ENCODE measurements around the gene ERBB4.

ERBB4 gene

DNA sequence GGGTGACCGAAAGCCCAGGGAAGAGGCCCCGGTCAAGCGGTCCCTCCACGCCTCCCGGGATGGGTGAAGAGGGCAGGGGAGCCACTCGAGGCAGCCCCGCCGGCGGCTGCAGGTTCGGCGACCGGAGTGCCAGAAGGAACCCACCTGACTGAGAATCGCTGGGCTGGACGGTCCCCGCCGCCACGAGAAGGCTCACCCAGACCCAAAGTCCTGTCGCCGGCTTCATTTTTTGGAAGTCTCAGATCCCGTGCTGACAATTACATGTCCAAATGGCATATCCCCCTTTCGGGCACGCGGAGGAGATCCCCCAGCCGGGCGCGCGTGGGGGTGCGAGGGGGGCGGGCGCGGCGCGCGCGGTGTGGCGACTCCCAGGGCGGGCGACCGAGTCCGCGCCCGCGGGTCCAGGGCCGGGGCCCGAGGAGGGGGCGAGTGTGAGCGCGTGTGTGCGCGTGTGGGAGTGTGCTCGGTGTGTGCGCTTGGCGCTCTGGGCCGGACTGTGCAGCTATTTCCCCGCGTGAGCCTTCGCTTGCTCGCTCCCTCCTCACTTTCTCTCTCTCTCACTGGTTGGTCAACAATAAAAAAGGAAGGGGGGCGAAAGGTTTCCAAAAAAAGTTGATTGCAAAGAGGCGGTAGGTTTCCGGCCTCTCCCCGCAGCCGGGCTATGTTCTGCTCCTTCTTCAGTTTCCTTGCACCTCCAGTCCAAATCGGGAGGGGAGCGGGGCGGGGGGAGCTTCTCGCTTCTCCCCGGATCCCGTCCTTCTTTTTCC is at the start of gene ERBB4:
Gene ERBB4 (minus strand): TSS at position 498 of the 767 bp plus-strand sequence. CDS start 272 bp downstream, at position 226.
- DNase-seq (ENCODE audit: low spot score) = peak; percentile 63

DNA sequence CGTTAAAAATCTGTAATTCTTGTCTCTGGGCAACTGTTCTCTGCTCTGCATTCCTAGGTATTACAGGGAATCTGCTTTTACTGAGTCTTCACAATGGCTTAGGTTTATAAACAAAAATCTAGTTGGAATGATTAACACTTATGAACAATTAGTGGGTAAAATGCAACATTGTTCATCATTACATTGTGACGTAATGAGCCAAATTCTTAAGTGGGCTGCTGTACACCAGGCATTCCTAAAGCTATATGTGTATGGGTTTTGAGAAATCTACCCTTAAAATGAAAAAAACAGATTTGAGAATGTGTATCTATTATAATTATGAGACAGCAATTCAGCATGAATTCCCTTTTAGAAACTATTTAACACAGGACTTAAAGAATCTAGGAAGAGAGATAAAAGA is 41.5 kb upstream of the ERBB4 start:
- no peak for DNase-seq (ENCODE audit: low spot score)

DNA sequence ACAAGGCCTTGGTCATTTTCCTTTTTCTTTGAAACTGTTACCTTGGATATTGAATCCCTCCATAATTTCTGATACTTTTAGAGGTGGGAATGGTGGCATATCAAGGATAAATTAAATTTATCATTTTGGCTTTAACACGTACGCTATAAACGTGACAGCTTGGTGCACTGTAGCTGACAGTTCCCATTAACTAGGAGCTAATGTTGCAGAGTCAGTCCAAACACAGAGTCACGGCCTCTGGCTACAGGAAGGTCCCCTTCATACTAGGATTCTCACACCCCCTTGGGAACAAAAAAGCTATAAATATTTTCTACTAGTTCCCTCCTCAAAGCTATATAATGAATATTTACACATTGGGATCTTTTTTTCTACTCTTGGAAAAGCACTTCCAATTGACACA is 17.7 kb upstream of the ERBB4 start:
- no peak for DNase-seq (ENCODE audit: low spot score)

DNA sequence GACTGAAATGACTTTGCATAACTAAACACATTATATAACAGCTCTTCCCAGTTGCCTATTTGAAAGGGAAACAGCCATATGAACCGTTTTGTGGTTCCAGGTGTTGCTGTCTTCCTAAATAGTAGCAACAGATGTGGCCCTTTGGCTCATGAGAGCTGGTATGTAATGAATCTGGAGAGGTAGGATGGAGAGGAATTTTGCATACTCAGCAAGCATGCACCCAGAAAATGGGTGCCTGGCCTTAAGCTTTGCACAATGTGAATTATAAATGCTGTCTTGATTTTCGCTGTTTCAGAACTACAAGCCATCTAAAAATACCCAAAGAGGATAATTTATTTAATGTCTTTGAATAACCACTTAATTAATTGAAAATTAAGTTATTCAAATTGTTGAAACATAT is 15.6 kb upstream of the ERBB4 start:
- no peak for DNase-seq (ENCODE audit: low spot score)

DNA sequence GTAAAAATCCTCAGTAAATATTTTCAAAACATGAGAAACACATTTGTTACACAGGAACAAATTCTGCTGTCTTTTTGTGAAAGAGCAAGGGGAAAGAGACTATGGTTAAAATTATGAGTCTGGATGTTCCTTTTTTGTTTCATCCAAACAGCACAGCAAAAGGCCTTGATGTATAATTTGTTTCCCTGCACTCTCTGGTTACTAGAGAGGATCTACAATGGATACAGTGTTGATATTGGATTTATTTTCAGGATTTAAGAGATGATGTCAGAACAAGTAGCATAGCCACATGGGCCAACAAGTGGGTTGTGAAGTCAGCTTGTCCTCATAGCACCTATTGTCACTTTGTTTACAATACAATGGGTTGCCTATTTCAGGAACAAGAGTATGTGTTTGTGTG is 11.3 kb upstream of the ERBB4 start:
- DNase-seq (ENCODE audit: low spot score) = no peak

DNA sequence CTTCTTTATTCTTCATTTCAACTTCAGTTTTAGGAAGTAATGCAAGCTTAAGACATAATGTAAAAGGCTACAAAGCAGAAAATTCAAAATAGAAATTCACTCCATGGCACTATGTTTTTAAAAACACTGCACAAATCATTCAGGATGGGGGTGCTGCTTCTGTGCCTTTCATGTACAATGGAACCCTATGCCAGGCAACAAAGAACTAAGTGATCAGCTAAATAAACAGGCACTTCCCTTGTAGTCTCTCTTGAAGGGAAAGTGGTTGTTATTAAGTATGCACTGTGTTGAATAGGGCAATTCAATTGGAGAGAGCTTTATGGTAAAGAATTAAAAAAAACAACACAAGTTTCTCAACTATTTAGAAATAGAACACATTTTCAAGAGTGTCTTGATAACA is 10.9 kb upstream of the ERBB4 start:
- DNase-seq (ENCODE audit: low spot score) = no peak

DNA sequence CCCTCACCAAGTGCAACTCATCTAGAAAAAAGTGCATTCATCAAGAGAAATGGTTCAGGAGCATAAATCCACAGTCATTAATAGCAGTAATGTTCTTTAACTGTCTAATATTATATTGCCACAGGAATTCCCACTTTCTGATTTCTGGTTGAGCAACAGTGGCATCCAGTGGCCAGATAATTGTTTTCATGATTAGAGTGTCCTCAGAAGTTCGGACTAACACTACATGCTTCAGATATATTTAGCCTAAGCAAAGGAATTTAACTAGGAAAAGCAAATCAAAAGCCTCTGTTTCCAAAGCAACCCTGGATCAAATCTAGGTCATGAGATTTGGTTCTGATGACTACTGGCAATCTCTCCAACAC is 9.8 kb upstream of the ERBB4 start:
- no peak for DNase-seq (ENCODE audit: low spot score)

DNA sequence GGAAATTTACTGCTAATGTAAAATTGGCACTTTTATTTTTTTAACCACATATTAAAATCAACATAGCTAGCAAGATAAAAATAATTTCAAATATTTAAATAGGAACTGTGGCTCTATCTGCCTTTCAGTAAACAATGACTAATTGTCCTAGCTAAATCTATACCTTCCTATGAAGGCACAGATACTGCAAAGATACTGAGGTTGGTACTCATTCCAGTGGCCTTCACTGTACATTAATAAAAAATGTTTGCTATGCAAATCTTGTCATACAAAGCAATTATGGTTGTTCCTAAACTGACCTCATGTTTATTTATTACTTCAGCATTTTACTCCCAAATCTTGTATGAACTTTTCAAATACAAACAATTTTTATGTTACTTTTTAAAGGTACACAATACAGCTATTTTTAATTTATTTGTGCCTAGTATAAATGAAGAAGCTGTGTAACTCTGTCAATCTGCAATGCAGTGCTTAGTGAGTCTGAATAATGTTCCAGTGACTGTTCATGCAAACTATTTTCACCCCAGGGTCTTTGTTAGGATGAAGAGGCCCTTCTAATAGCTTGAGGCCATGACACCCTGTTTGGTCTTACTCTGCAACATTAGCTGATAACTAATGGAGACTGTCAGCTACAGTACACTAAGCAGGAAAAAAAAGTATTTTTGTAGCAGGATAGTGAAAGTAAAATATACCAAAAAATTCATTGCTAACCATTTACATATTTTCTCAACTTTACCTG is 9.3 kb upstream of the ERBB4 start:
- no peak for DNase-seq (ENCODE audit: low spot score)

DNA sequence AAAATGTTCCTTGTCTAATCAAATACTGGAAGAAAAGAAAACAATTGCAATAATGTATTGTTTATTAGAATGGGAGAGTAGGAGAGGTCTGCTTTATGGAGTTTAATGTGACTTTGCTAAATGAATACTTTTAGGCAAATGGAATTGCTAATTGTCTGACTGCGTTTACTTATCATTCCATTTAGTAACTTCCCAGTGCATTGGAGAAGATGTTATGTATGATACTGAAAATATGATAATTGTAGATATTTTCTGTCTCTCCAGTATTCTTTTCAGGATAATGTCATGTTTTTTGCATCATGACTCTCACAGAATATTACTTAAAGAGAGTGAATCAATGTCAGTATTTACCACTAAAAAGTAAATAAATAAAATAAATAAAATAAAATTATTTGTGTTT is 8.1 kb upstream of the ERBB4 start:
- DNase-seq (ENCODE audit: low spot score) = no peak

DNA sequence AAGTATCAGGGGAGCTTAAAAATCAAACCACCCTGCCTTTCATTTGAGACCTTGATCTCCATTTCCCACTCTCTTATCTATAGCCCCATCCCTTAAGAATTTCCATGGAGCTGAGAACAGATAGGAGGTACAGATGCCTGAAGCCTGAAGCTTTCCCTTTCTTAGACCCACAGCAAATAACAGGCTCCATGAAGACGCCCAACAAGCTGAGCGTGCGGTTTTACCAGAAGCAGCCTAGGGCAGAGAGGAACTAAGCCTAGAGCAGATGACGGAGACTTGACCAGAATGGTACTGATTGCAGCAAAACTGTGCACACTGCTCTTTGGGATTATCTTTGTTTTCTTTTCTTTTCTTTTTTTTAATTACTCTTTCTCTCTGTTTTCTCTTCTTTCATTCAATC is 1.7 kb upstream of the ERBB4 start:
- no peak for DNase-seq (ENCODE audit: low spot score)

DNA sequence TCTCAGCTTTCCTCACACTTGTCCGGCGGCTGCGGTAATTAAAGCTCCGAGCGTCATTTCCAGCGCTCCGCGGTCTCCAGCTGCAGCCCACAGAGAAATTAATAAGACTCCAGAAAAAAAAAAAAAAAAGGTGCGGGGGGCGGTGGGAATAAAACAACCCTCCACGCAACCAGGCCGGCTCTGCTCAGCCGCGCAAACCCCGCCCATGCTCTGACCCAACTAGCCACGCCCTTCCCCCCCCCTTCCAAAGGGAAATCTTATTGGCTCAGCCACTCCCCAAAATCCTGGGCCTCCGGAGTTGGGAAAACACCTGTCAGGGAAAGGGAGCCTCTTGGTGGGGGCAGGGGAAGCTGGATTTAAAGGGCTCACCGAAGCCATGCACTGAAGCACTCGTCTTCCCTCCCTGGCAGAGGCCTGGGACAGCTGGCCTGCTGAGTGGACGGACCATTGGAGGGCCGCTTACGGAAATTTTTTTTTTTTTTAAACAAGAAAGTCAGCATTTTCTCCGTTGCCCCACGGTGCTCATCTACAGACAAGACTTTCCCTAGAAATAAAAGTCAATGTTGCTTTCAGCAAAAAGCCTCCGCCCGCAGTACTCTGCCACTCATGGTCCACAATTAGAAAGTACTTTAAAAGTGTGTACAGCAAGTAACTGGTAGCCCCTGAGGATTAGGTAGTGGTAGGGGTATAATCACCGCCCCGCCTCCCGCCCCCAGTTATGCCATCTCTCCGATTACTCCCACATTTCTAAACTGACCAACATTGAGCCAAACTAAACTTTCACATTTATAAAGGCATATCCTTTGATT is 674 bp upstream of the ERBB4 start:
- peak; percentile 77 for DNase-seq (ENCODE audit: low spot score)

DNA sequence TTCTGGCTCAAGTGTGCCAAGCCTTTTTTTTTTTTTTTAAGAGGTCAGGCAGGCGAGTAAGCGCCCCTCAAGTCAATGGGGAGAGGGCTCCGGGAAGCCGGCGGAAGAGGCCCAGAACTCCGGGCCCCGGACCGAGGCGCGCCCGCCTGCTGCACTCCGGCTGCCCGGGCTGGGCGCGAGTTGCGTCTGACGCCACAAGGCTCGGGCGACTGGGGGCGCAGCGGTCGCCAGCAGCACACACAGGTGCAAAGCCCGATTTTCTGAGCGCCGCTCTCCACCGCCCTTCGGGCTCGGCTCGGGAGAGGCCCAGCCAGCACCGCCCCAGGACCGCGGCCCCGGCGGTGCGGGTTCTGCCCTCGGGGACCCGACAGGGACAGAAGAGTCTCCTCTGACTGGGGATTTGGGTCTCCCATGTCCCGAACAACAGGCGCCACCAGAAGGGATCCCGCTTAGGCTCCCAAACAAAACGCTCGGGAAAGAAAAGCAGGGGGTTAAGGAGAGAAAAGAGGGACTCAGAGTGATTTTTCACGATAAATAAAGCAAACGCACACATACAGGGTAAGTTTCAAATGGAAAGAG is 787 bp downstream of the ERBB4 start:
- peak; percentile 68 for DNase-seq (ENCODE audit: low spot score)

DNA sequence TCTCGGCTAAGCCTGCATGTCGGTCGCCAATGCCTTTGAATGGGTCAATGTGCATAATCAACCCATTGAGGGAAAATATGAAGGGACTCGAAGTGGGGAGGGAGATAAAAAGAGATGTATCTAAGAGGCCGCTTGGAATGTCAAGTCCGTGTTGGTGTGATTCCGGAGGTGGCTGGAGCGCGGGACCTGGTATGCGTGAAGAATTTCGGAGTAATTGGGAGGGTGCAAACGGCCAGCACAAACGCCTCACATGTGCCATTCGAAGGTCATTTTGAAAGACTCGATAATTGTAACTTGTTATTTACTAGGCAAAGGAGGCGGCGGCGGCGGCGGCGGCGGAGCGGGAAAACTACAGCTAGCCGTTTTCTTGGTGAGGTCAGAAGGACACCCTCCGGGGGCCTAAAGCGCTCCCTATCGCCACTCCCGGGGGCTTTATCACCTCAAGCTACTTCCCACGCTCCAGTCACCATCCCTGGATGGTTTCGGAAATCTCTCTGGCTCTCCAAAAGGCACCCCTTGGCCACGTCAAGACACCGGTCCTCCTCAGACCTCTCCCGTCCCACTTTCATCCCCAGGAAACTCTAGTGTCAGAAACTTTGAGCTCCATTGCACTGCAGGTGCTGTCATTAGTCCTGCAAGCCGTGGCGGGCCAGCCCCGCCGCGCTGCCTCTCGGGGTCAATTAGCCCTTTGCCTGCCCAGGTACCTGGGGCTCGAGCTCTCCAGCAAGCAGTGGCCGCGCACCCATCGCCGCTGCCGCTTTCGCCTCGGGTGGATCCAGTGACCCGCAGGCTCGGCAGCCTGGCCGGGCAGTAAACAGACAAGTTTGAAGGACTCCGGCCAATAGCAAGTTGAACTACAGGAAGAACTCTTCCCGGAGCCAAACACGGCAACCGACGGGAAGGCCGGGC is 1.5 kb downstream of the ERBB4 start:
- DNase-seq (ENCODE audit: low spot score) = peak; percentile 62

DNA sequence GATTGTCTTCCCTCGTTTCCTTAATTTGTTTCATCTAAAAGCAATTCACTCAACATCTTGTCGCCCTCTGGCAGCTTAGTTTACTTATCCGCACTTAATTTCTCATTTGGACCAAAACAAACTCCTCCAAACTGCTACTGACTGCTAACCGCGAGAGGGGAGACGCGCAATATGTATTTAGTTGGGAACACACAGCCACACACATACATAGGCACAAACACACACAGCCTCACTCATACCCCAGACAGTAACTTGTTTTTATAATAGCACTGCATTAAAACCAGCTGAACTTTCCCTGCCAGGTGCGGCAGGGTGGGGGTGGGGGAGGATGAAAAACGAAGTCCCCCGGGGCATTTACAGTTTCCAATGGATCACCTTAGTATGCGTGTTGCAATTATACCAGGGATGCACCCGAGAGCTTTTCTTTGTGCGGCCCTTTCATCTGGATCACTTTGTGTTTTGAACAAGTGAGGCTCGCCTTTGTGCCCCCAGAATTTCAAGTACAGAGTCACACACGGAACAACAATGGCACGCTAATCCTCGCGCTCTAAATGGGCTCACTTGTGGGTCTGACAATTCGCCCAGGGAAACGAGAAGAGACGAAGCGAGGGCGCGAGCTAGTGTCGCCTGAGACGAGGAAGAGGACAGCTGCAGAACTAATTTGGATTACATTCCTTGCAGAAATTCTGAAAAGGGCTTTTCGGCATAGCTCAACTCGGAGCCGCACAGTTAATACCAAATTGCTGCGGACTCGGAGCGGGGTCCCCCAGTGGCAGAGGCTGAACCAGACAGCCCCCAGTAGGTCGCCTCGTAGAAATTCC is 2.4 kb downstream of the ERBB4 start:
- DNase-seq (ENCODE audit: low spot score) = peak; percentile 81

DNA sequence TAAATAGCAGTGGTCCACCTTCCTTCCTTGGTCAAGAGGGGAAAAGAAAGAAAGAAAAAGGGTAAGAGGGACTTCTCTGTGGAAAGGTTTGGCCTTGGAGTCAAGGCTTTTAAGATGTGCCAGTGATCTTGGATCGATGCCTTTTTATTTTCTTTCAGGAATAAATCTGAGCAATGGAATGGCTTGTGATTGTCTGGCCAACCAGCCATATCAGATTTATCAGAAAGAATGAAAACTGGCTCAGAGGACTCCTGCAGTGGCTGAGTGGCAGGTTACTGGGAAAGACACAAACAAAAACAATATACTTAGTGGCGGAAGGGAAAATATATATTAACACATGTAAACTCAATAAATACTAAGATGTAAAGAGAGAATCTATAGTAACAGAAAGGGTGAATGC is 4.3 kb downstream of the ERBB4 start:
- DNase-seq (ENCODE audit: low spot score) = no peak

DNA sequence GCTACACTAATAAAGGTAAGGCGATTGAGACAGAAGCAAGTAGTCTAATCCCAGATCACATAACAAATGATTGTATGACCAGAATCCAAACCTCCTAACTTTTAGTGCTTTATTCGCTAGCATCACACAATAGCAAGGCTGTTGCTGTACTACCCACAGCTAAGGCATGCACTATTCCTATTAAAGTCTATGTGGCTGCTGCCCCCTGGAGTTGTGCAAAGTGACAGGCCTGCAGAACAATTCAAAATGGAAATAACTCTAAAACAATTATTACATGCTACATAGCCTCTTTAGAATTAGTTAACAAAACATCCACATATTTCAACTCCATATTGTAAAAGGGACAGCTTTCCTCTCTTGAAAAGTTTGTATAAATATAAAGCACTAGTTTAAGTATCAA is 6.0 kb downstream of the ERBB4 start:
- no peak for DNase-seq (ENCODE audit: low spot score)

DNA sequence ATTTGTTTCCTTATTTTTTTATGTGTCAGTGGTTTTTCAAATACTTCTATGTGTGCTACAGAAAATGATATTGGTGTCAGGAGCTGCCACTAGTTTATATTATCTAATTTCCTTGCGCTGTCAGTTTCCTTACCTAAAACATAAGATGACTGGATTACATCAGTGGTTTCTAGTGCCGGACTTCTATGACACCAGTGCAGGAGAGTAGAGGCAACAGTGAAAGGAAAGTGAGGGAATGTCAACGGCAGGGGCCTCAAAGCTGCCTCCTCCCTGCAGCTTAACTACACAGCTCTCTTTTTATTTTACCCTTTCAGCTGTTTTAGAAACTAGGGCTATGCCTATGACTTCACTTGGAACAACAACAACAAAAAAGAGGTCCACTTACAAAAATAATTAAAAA is 6.5 kb downstream of the ERBB4 start:
- DNase-seq (ENCODE audit: low spot score) = no peak

DNA sequence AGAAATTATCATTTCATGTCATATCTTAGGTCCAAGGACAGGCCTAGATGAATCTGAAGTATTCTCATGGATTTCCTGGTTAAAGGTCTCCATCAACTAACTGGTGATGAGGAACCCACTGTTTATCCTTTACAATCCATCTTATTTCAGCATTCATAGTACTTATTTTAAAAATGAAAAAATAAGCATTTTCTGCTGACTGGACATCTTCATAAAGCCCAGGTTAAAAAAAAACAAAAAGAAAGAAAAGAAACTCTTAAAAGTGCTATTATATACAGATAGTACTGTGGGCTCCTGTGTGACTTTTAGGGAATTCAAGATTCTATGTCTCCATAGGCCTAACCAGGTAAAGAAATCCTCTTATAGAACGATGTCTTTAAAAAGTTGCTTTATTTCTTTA is 7.1 kb downstream of the ERBB4 start:
- no peak for DNase-seq (ENCODE audit: low spot score)

DNA sequence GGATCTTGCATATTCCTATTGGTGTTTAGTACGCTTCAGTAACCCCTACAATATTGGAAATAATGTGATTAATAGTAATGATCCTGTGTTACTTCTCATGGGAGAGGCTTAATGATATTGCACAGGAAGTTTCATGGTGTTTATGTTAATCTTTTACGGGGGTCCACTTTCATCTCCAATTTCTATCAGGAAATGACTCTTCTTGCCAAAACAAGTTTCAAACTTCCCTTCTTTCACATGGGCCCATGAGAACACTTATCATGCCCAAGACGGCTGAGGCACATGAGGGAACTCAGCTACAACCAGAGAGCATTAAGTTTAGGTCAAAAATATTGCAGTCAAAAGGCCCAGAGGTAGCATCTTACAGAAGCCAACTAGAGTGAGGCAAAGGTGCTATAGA is 7.6 kb downstream of the ERBB4 start:
- no peak for DNase-seq (ENCODE audit: low spot score)

DNA sequence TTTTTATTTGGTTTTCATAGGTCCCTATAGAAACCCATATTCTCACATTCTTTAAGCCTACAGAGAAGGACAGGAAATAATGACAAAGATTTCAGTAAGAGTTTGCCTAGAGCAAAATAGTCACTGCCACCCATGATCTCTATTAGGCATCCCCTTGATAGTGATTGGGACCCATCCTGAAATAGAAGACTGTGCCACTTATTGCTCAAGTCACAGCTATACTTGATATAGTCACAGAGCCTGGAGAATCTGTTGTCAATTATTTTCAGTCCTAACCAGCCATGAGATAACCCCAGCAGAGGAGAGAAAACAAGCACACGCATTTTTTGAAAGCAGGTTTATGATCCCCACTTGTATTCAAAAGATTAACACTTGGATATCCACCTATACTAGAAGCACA is 8.2 kb downstream of the ERBB4 start:
- no peak for DNase-seq (ENCODE audit: low spot score)
